ENCODE measurements around the gene PTGFRN. TPM values are rescaled to one million over a fixed set of nuclear protein-coding genes. Genes with fewer than 3 reads are reported as not detected.

Gene PTGFRN
- total and polyA plus RNA-seq, 4 donors, result 47.1 to 83.2 (median 70.1) TPM

- Histone ChIP-seq H3K27me3 (ENCODE audit: control insufficient read depth, insufficient read depth, low read length) (no peaks in the 10 kb centered on the region), H3K4me3 (ENCODE audit: low read depth, low read length) (no peak overlapping the region), H3K27ac (ENCODE audit: low read depth, low read length) (no peak overlapping the region), H3K9me3 (ENCODE audit: control insufficient read depth, insufficient read depth, low read length) (no peaks in the 10 kb centered on the region), H3K4me1 (ENCODE audit: control insufficient read depth, insufficient read depth, low read length) (peaks cover 7% of the 10 kb centered on the region), H3K36me3 (ENCODE audit: control insufficient read depth, insufficient read depth, low read length) (no peaks in the 10 kb centered on the region)
- no peak for DNase-seq (ENCODE audit: low read depth in 4 of 6, low spot score in 6 of 6)
- WGBS (ENCODE audit: insufficient coverage), result no CpG with 5 or more reads among the region's 3 CpGs
Measured at GRCh38 chr1:117032266-117032665, 122.5 kb downstream of the PTGFRN start.

DNA sequence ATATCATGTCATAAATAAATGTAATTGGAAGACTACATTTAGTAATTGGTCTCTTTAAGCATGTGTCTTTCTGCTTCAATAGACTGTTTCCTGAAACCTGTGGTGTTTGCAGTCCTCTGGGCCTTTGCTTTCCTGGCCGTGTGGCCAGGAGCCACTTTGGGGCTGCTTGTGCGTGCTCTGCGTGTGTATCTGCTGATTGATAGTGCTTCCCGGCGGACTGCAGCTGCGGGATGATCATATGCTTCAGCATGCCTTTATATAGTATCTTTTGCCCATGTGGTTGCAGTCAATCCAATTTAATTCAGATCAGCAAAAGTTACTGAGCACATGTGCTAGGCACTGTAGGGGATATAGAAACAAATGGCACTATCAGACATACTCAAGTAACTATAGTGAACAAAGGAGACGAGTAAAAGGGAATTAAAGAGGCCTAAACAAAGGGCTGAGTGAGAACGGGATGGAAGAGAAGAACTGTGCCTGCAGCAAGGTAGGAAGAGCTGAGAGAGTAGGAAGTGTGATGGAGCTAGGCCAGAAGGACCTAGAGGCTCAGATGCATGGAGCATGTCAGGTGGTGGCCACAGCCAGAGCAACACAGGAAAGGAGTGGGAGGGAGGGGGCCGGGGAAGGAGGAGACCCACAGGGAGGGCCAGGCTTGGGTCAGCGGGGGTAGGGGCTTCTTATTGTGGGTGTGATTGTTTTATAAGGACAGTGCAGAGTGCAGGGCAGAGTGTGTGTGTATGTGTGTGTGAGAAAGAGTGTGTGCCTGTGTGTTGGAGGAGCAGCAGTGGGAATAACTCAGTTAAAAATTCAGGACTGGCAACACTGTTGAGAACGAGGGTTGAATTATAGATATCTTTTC lies 123.2 kb downstream of the PTGFRN start:
- Histone ChIP-seq H3K4me1 (ENCODE audit: control insufficient read depth, insufficient read depth, low read length) (peaks cover 7% of the 10 kb centered on the region), H3K36me3 (ENCODE audit: control insufficient read depth, insufficient read depth, low read length) (no peaks in the 10 kb centered on the region), H3K9me3 (ENCODE audit: control insufficient read depth, insufficient read depth, low read length) (no peaks in the 10 kb centered on the region), H3K4me3 (ENCODE audit: low read depth, low read length) (no peak overlapping the region), H3K27ac (ENCODE audit: low read depth, low read length) (no peak overlapping the region), H3K27me3 (ENCODE audit: control insufficient read depth, insufficient read depth, low read length) (no peaks in the 10 kb centered on the region)
- WGBS (ENCODE audit: insufficient coverage), result 42% methylated on average over 9 of the region's 11 CpGs
- DNase-seq (ENCODE audit: low read depth in 4 of 6, low spot score in 6 of 6), result peak in 2 of 6 donors; percentile 23 to 74

DNA sequence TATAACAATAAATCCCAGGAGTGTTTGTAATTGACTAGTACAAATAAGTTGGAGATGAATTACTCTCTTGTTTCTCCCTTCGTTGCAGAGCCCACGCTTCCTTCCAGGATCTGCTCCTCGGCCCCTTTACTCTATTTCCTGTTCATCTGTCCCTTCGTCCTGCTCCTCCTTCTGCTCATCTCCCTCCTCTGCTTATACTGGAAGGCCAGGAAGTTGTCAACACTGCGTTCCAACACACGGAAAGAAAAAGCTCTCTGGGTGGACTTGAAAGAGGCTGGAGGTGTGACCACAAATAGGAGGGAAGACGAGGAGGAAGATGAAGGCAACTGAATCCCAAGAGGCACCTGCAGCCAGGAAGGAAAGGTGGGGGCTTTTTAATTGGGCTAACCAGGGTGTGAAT lies 124.1 kb downstream of the PTGFRN start:
- no peaks in the 10 kb centered on the region for H3K36me3 ChIP-seq (ENCODE audit: control insufficient read depth, insufficient read depth, low read length)
- no peak overlapping the region for H3K4me3 ChIP-seq (ENCODE audit: low read depth, low read length)
- H3K27ac ChIP-seq (ENCODE audit: low read depth, low read length), result no peak overlapping the region
- no peaks in the 10 kb centered on the region for H3K27me3 ChIP-seq (ENCODE audit: control insufficient read depth, insufficient read depth, low read length)
- H3K9me3 ChIP-seq (ENCODE audit: control insufficient read depth, insufficient read depth, low read length), result no peaks in the 10 kb centered on the region
- 78% methylated on average over 7 of the region's 7 CpGs for WGBS (ENCODE audit: insufficient coverage)
- no peak for DNase-seq (ENCODE audit: low read depth in 4 of 6, low spot score in 6 of 6)
- H3K4me1 ChIP-seq (ENCODE audit: control insufficient read depth, insufficient read depth, low read length), result peaks cover 7% of the 10 kb centered on the region

DNA sequence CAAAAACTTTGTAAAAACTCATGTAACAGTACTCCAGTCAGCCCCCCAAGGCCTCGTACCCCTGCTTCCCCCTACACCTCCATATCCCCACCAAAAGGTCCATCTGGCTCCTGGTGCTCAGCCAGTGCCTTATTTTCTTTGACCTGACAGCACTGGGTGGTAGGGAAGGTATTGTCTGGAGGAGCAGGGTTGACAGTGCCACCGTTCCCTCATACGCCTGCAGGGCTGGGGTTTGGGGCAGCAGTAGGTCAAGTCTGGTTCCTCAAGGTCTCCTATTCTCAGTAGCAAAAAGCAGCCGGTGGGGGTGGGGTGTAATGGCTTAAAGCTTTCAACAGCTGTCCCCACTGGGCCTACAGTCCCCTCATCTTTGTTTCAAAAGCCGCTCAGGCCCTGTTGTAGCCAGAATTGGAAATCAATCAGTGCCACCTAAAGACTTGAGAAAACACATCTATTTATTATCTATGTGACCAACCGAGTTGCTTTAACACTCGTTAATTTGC lies 125.1 kb downstream of the PTGFRN start:
- 60% methylated on average over 1 of the region's 7 CpGs for WGBS (ENCODE audit: insufficient coverage)

DNA sequence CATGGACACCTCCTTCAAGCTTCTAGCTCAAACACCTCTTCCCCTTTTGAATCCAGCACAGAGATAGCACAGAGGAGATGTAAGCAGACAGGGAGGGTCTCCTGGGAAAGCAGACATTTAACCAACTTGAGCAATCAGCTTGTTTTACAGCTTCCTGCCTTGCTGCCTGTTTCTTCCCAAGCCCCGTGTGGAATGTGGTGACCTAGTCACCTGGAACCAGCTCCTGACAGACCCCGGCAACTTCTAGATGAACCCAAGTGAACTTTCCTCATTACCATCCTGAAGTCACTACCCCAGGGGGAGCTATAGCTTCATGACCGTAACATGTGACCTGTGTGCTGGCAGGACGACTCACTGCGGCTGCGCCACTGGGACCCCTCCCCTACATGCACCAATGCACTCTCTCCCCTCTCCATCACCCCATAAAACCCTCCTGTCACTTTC lies 126.3 kb downstream of the PTGFRN start:
- H3K27ac ChIP-seq (ENCODE audit: low read depth, low read length), result no peak overlapping the region
- H3K9me3 ChIP-seq (ENCODE audit: control insufficient read depth, insufficient read depth, low read length), result peaks cover under 1% of the 10 kb centered on the region
- peak in 1 of 6 donors; percentile 45 for DNase-seq (ENCODE audit: low read depth in 4 of 6, low spot score in 6 of 6)
- no peak overlapping the region for H3K4me3 ChIP-seq (ENCODE audit: low read depth, low read length)
- peaks cover 7% of the 10 kb centered on the region for H3K4me1 ChIP-seq (ENCODE audit: control insufficient read depth, insufficient read depth, low read length)
- WGBS (ENCODE audit: insufficient coverage), result 45% methylated on average over 6 of the region's 6 CpGs
- no peaks in the 10 kb centered on the region for H3K27me3 ChIP-seq (ENCODE audit: control insufficient read depth, insufficient read depth, low read length)
- no peaks in the 10 kb centered on the region for H3K36me3 ChIP-seq (ENCODE audit: control insufficient read depth, insufficient read depth, low read length)

More for the DNA sequence above, 125.1 kb downstream of the PTGFRN start:
- Histone ChIP-seq H3K9me3 (ENCODE audit: control insufficient read depth, insufficient read depth, low read length) (no peaks in the 10 kb centered on the region), H3K4me1 (ENCODE audit: control insufficient read depth, insufficient read depth, low read length) (peaks cover 7% of the 10 kb centered on the region), H3K36me3 (ENCODE audit: control insufficient read depth, insufficient read depth, low read length) (no peaks in the 10 kb centered on the region), H3K4me3 (ENCODE audit: low read depth, low read length) (no peak overlapping the region), H3K27ac (ENCODE audit: low read depth, low read length) (no peak overlapping the region), H3K27me3 (ENCODE audit: control insufficient read depth, insufficient read depth, low read length) (no peaks in the 10 kb centered on the region)
- DNase-seq (ENCODE audit: low read depth in 4 of 6, low spot score in 6 of 6), result no peak

- no CpG with 5 or more reads among the region's 1 CpG for WGBS (ENCODE audit: insufficient coverage)
- no peaks in the 10 kb centered on the region for H3K36me3 ChIP-seq (ENCODE audit: control insufficient read depth, insufficient read depth, low read length)
- DNase-seq (ENCODE audit: low read depth in 4 of 6, low spot score in 6 of 6), result no peak
Measured at GRCh38 chr1:117037802-117038201, 128.1 kb downstream of the PTGFRN start.

GRCh38 chr1:117038236-117038635 lies 128.5 kb downstream of the PTGFRN start:
- H3K9me3 ChIP-seq (ENCODE audit: control insufficient read depth, insufficient read depth, low read length), result peaks cover 2% of the 10 kb centered on the region
- no peaks in the 10 kb centered on the region for H3K36me3 ChIP-seq (ENCODE audit: control insufficient read depth, insufficient read depth, low read length)
- 84% methylated on average over 6 of the region's 6 CpGs for WGBS (ENCODE audit: insufficient coverage)
- H3K27me3 ChIP-seq (ENCODE audit: control insufficient read depth, insufficient read depth, low read length), result no peaks in the 10 kb centered on the region
- DNase-seq (ENCODE audit: low read depth in 4 of 6, low spot score in 6 of 6), result no peak
- H3K4me1 ChIP-seq (ENCODE audit: control insufficient read depth, insufficient read depth, low read length), result peaks cover under 1% of the 10 kb centered on the region
- no peak overlapping the region for H3K27ac ChIP-seq (ENCODE audit: low read depth, low read length)
- H3K4me3 ChIP-seq (ENCODE audit: low read depth, low read length), result no peak overlapping the region

More at GRCh38 chr1:117037802-117038201, 128.1 kb downstream of the PTGFRN start:
- Histone ChIP-seq H3K4me1 (ENCODE audit: control insufficient read depth, insufficient read depth, low read length) (peaks cover 4% of the 10 kb centered on the region), H3K4me3 (ENCODE audit: low read depth, low read length) (no peak overlapping the region), H3K9me3 (ENCODE audit: control insufficient read depth, insufficient read depth, low read length) (peaks cover 2% of the 10 kb centered on the region), H3K27ac (ENCODE audit: low read depth, low read length) (no peak overlapping the region), H3K27me3 (ENCODE audit: control insufficient read depth, insufficient read depth, low read length) (no peaks in the 10 kb centered on the region)

Small RNAs within 50 kb of the gene (small RNA-seq; reads per million reads assigned to genes)
- gene RNA5SP55 (ENCODE audit: low replicate concordance), result not detected

Other genes starting within 250 kb of the PTGFRN start
- gene IGSF3, start 242.2 kb upstream of the PTGFRN start, total RNA-seq, result 10 to 100 TPM; 25.7 to 52.4 TPM
- 10 to 100 TPM; 44.1 to 46.6 TPM for gene IGSF3, start 242.2 kb upstream of the PTGFRN start, polyA plus RNA-seq (ENCODE audit: insufficient read length in 2 of 2)
- gene CD2, start 155.5 kb upstream of the PTGFRN start, total RNA-seq, result not detected
- not detected for gene CD2, start 155.5 kb upstream of the PTGFRN start, polyA plus RNA-seq (ENCODE audit: insufficient read length in 2 of 2)
- 1 to 10 TPM; 1.4 to 3.0 TPM for gene CD101, start 91.8 kb downstream of the PTGFRN start, total RNA-seq
- gene CD101, start 91.8 kb downstream of the PTGFRN start, polyA plus RNA-seq (ENCODE audit: insufficient read length in 2 of 2), result 1 to 10 TPM; 4.9 to 6.5 TPM
- gene TTF2, start 150.4 kb downstream of the PTGFRN start, total RNA-seq, result 10 to 100 TPM in 1 of 2 donors, 1 to 10 TPM in 1; 9.8 to 10.7 TPM
- 1 to 10 TPM; 6.8 to 7.2 TPM for gene TTF2, start 150.4 kb downstream of the PTGFRN start, polyA plus RNA-seq (ENCODE audit: insufficient read length in 2 of 2)
- 10 to 100 TPM in 1 of 2 donors, 1 to 10 TPM in 1; 6.8 to 12.9 TPM for gene TRIM45, start 211.8 kb downstream of the PTGFRN start, total RNA-seq
- 10 to 100 TPM; 11.9 to 16.7 TPM for gene TRIM45, start 211.8 kb downstream of the PTGFRN start, polyA plus RNA-seq (ENCODE audit: insufficient read length in 2 of 2)

Measured in spinal cord (tissue), 10 donors.